Endothelial cell of umbilical vein (primary cell): Measurements from ENCODE around the gene MRPL55. TPM values are rescaled to one million over a fixed set of nuclear protein-coding genes. Genes with fewer than 3 reads are reported as not detected.

ENCODE experiments used
- BruUV-seq: library from RNA; stranded (reverse); fragments of 400-500 nt; replicated peaks from 2 replicates; lab custom pipeline; 2021; lab: Mats Ljungman, UMichigan
- CTCF ChIA-PET: fragments of 300-600, 350-600 bp; sonication (Branson Sonifier 250); formaldehyde crosslinking; loops from one replicate; lab custom pipeline; 2021; ENCODE audit warnings: antibody characterized with exemption, inconsistent platforms; lab: Charles Lee
- POLR2A ChIA-PET: fragments of 300-600, 350-600 bp; sonication (Branson Sonifier 250); formaldehyde crosslinking; loops from one replicate; lab custom pipeline; 2021; ENCODE audit warnings: antibody characterized with exemption, inconsistent platforms; lab: Charles Lee
- DNase-seq: peaks from one replicate; pipeline ENCODE4 v3.0.0-alpha.2; 2011; ENCODE audit warnings: low read depth, low spot score
- FAIRE-seq: peaks from 2 replicates; lab custom pipeline; 2011; peaks lifted over from hg19 to GRCh38; lab: Jason Lieb, UNC
- H2AFZ ChIP-seq: 2 replicates; pipeline ENCODE4 v1.6.0; 2012; ENCODE audit warnings: low read depth, low read length, control low read depth, inconsistent platforms
- H3K27ac ChIP-seq: 2 replicates; pipeline ENCODE4 v1.5.1; 2011; ENCODE audit warnings: low read depth, mild to moderate bottlenecking, control low read depth, low read length, moderate library complexity; ENCODE audit not compliant: insufficient read depth
- H3K27me3 ChIP-seq, 2 experiments: 2 replicates each; pipeline versions ENCODE4 v1.6.0 to v1.6.1; 2011; ENCODE audit warnings: low read length in 2 of 2, mixed read lengths in 1 of 2; ENCODE audit not compliant: control insufficient read depth in 2 of 2, insufficient read depth in 2 of 2
- H3K36me3 ChIP-seq, 2 experiments: 2 replicates in 1 of 2; 3 replicates in 1 of 2; pipeline ENCODE4 v1.5.1; 2011; ENCODE audit warnings: low read length in 2 of 2, mild to moderate bottlenecking in 1 of 2, moderate library complexity in 1 of 2; ENCODE audit not compliant: control insufficient read depth in 2 of 2, insufficient read depth in 2 of 2; ENCODE audit errors: extremely low read depth in 1 of 2
- H3K4me1 ChIP-seq: 3 replicates; pipeline ENCODE4 v1.5.1; 2011; ENCODE audit warnings: mild to moderate bottlenecking, low read length; ENCODE audit not compliant: control insufficient read depth, insufficient read depth; ENCODE audit errors: extremely low read depth
- H3K4me2 ChIP-seq: 2 replicates; pipeline ENCODE4 v1.6.1; 2011; ENCODE audit warnings: low read length, control low read depth, mixed read lengths; ENCODE audit not compliant: insufficient read depth
- H3K4me3 ChIP-seq, 3 experiments: fragments of 200-600 bp in 1 of 3; sonication (generic), shearing (Covaris generic) in 1 of 3; replicated peaks in 1 of 3; 2 replicates each; pipeline ENCODE4 v1.5.1; 2011 to 2016; ENCODE audit warnings: control low read depth in 3 of 3, low read length in 3 of 3, mild to moderate bottlenecking in 2 of 3, inconsistent platforms in 1 of 3, low read depth in 1 of 3, moderate library complexity in 1 of 3; ENCODE audit not compliant: insufficient read depth in 1 of 3
- H3K79me2 ChIP-seq: 2 replicates; pipeline ENCODE4 v1.6.0; 2012; ENCODE audit warnings: low read length, inconsistent platforms; ENCODE audit not compliant: control insufficient read depth, insufficient read depth
- H3K9ac ChIP-seq: replicated peaks from 2 replicates; pipeline ENCODE3; 2011; ENCODE audit warnings: low read length, control low read depth; ENCODE audit not compliant: insufficient read depth; ENCODE audit errors: extremely low read depth
- H3K9me1 ChIP-seq: replicated peaks from 3 replicates; pipeline ENCODE4 v1.6.0; 2011; ENCODE audit warnings: mild to moderate bottlenecking, low read length; ENCODE audit not compliant: control insufficient read depth, insufficient read depth; ENCODE audit errors: extremely low read depth
- H3K9me3 ChIP-seq: replicated peaks from 2 replicates; pipeline ENCODE4 v1.5.1; 2012; ENCODE audit warnings: low read length, inconsistent platforms; ENCODE audit not compliant: control insufficient read depth, insufficient read depth
- H4K20me1 ChIP-seq: replicated peaks from 2 replicates; pipeline ENCODE3; 2011; ENCODE audit warnings: mild to moderate bottlenecking, low read length; ENCODE audit not compliant: control insufficient read depth, insufficient read depth; ENCODE audit errors: extremely low read depth
- FOS ChIP-seq: IDR thresholded peaks from 2 replicates; pipeline ENCODE4 v1.6.1; 2011; ENCODE audit warnings: mild to moderate bottlenecking, low read length, moderate library complexity, borderline replicate concordance; ENCODE audit not compliant: insufficient read depth
- GATA2 ChIP-seq: IDR thresholded peaks from 2 replicates; pipeline ENCODE4 v1.7.0; 2011; ENCODE audit warnings: low read depth, mild to moderate bottlenecking, moderate library complexity, mixed read lengths, low read length; ENCODE audit not compliant: insufficient read length, insufficient read depth
- dilution Hi-C: fragments of 300-500 bp; cut with MboI; formaldehyde crosslinking; loops from one replicate; pipeline ENCODE4 v1.15.0; 2019; ENCODE audit warnings: low sequenced_read_pairs; ENCODE audit not compliant: extremely low pct_ligation_motif_present
- intact Hi-C: fragments of 100-400 bp; cut with micrococcal nuclease; formaldehyde crosslinking; loops from one replicate; pipeline ENCODE4 v1.10.0; 2022
- polyA plus RNA-seq, 4 experiments: library from polyadenylated mRNA; depleted of rRNA in 3 of 4; stranded (reverse) in 3 of 4; unstranded in 1 of 4; fragments of >200 nt; gene quantifications; 2 replicates each; pipeline versions ENCODE4 v1.2.1 to v1.2.3, GENCODE V29; 2011 to 2012; ENCODE audit warnings: missing spikeins in 1 of 4
- total RNA-seq: library from RNA; stranded (reverse); gene quantifications from 2 replicates; pipeline ENCODE4 v1.2.3, GENCODE V29; 2021
- TF ChIP-seq, protein P1 (sequence below), 2 donors: IDR thresholded peaks; 1 replicate in 1 of 2; 2 replicates in 1 of 2; pipeline ENCODE4 v1.5.1; 2011; ENCODE audit warnings: low read length in 2 of 2, mild to moderate bottlenecking in 2 of 2, moderate library complexity in 2 of 2, control low read depth in 1 of 2, inconsistent platforms in 1 of 2, low read depth in 1 of 2; ENCODE audit not compliant: insufficient read depth in 1 of 2; ENCODE audit errors: extremely low read depth in 1 of 2

Gene MRPL55
- total and polyA plus RNA-seq, 2 donors (not counting 3 experiments of a cell fraction or from before 2014, with no cell fraction given): 58.7 to 155 TPM

DNA sequence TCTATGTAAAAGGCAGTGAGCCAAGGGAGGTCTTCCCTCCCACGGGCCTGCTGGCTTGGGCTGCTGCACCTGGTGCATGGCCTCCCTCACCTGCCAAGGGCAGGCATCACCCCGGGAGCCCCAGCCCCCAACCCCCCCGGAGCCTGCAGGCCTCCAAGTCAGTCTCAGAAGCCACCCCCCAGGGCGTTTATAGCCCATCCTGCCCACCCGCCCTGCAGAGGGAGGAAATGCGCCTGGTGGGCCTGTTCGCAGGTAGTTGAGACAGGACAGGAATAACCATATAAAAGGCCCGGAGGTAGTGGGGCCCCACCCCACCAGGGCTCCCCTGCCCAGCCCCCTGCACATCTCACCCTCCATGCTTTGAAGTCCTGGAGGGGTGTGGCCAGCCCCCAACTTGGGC is 44.8 kb downstream of the MRPL55 start:
- intact Hi-C loops: no loop called here

More for the DNA sequence above, 44.8 kb downstream of the MRPL55 start:
- BruUV-seq: no TSS peak
- CTCF ChIA-PET: no interaction called here
- H3K9ac ChIP-seq: no peak overlapping the region
- peaks cover 6 to 7% of the 10 kb centered on the region in 2 experiments for H3K27me3 ChIP-seq
- no peak overlapping the region for H2AFZ ChIP-seq
- no peak overlapping the region for H3K4me3 ChIP-seq
- POLR2A ChIA-PET: no interaction called here
- H3K79me2 ChIP-seq: no peaks in the 10 kb centered on the region
- no peak overlapping the region for H3K27ac ChIP-seq
- dilution Hi-C loops: no loop called here
- no peaks in the 10 kb centered on the region for H4K20me1 ChIP-seq
- TF ChIP-seq, protein P1, sequence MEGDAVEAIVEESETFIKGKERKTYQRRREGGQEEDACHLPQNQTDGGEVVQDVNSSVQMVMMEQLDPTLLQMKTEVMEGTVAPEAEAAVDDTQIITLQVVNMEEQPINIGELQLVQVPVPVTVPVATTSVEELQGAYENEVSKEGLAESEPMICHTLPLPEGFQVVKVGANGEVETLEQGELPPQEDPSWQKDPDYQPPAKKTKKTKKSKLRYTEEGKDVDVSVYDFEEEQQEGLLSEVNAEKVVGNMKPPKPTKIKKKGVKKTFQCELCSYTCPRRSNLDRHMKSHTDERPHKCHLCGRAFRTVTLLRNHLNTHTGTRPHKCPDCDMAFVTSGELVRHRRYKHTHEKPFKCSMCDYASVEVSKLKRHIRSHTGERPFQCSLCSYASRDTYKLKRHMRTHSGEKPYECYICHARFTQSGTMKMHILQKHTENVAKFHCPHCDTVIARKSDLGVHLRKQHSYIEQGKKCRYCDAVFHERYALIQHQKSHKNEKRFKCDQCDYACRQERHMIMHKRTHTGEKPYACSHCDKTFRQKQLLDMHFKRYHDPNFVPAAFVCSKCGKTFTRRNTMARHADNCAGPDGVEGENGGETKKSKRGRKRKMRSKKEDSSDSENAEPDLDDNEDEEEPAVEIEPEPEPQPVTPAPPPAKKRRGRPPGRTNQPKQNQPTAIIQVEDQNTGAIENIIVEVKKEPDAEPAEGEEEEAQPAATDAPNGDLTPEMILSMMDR (IDR thresholded peaks at IDR 0.05; ENCODE audit: extremely low read depth in 1 of 2, insufficient read depth in 1 of 2, low read depth in 1 of 2, low read length in 2 of 2): no peak
- TF ChIP-seq FOS (no peak), GATA2 (no peak)
- DNase-seq (no peak), FAIRE-seq (no peak)
- no peaks in the 10 kb centered on the region for H3K9me1 ChIP-seq
- H3K36me3 ChIP-seq: no peaks in the 10 kb centered on the region
- H3K4me2 ChIP-seq: no peak overlapping the region
- H3K9me3 ChIP-seq: no peaks in the 10 kb centered on the region
- H3K4me1 ChIP-seq: no peaks in the 10 kb centered on the region
